Suprapubic skin (tissue), 4 donors: ENCODE results near the gene ASIC4.

Experiments
- POLR2A ChIP-seq, 2 donors: fragments of 450-650 bp; IDR thresholded peaks; one replicate each; pipeline ENCODE4 v1.6.1; 2017; ENCODE audit warnings: antibody characterized with exemption in 2 of 2, mild to moderate bottlenecking in 2 of 2, moderate library complexity in 2 of 2
- POLR2AphosphoS5 ChIP-seq, 3 donors: sonication (generic); formaldehyde crosslinking; IDR thresholded peaks; one replicate each; pipeline ENCODE4 v1.6.1; 2017; ENCODE audit warnings: antibody characterized with exemption in 3 of 3
- TF ChIP-seq, protein P1 (sequence below), 2 donors: fragments of 200-600 bp in 1 of 2; fragments of 450-650 bp in 1 of 2; sonication (generic) in 1 of 2; IDR thresholded peaks; one replicate each; pipeline ENCODE4 v1.5.1; 2016 to 2019; ENCODE audit warnings: antibody characterized with exemption in 2 of 2, mild to moderate bottlenecking in 1 of 2, moderate library complexity in 1 of 2

DNA sequence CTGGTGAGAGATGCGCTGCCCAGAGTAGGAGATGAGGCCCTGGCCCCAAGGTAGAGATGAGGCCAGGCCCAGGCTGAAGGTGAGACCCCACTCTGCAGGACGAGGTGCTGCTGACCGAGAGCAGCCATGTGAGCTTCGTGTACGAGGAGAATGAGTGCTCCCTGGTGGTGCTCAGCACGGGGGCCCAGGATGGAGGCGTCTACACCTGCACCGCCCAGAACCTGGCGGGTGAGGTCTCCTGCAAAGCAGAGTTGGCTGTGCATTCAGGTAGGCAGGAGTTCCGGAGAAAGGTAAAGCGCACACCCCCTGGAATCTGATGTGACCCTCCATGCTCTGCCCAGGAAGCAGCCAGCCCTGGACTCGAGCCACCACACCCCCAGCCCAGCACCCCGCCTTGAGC, 37.1 kb upstream of the ASIC4 start:
- TF ChIP-seq, protein P1, sequence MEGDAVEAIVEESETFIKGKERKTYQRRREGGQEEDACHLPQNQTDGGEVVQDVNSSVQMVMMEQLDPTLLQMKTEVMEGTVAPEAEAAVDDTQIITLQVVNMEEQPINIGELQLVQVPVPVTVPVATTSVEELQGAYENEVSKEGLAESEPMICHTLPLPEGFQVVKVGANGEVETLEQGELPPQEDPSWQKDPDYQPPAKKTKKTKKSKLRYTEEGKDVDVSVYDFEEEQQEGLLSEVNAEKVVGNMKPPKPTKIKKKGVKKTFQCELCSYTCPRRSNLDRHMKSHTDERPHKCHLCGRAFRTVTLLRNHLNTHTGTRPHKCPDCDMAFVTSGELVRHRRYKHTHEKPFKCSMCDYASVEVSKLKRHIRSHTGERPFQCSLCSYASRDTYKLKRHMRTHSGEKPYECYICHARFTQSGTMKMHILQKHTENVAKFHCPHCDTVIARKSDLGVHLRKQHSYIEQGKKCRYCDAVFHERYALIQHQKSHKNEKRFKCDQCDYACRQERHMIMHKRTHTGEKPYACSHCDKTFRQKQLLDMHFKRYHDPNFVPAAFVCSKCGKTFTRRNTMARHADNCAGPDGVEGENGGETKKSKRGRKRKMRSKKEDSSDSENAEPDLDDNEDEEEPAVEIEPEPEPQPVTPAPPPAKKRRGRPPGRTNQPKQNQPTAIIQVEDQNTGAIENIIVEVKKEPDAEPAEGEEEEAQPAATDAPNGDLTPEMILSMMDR (IDR thresholded peaks at IDR 0.05) = no peak
- TF ChIP-seq POLR2AphosphoS5 (IDR thresholded peaks at IDR 0.05) = no peak
- no peak for TF ChIP-seq POLR2A (IDR thresholded peaks at IDR 0.05)
